HEK293 (cell line): ENCODE data around the gene S100B.

Source experiments
- CTCF ChIA-PET: fragments of 350-600 bp; formaldehyde crosslinking; extraction: SDS; loops from one replicate; lab custom pipeline; 2021; ENCODE audit warnings: antibody characterized with exemption; lab: Yijun Ruan, JAX
- POLR2A ChIA-PET: fragments of 300-600 bp; formaldehyde crosslinking; extraction: SDS; loops from one replicate; lab custom pipeline; 2020; ENCODE audit warnings: antibody characterized with exemption, inconsistent platforms; lab: Yijun Ruan, JAX
- H3K27ac ChIP-seq: fragments of 200-500 bp; sonication (Bioruptor generic); 2 replicates; pipeline ENCODE4 v1.5.1; 2014; ENCODE audit warnings: low read depth, low read length, control low read depth, inconsistent platforms; ENCODE audit errors: extremely low read depth
- H3K36me3 ChIP-seq, 2 experiments: fragments of 200-500 bp in 1 of 2; sonication (Bioruptor generic) in 1 of 2; 1 replicate in 1 of 2; 2 replicates in 1 of 2; pipeline ENCODE4 v1.5.1; 2014 to 2017; ENCODE audit warnings: inconsistent platforms in 2 of 2, low read length in 2 of 2; ENCODE audit not compliant: control insufficient read depth in 2 of 2, insufficient read depth in 1 of 2
- H3K4me1 ChIP-seq: fragments of 200-500 bp; sonication (Bioruptor generic); 2 replicates; pipeline ENCODE4 v1.5.1; 2014; ENCODE audit warnings: mild to moderate bottlenecking, low read length, inconsistent platforms; ENCODE audit not compliant: control insufficient read depth, insufficient read depth
- H3K4me3 ChIP-seq: 2 replicates; pipeline ENCODE4 v1.5.1; 2011; ENCODE audit warnings: low read depth, mild to moderate bottlenecking, control low read depth, low read length, moderate library complexity
- H3K9me3 ChIP-seq: fragments of 200-500 bp; sonication (Bioruptor generic); 2 replicates; pipeline ENCODE4 v1.5.1; 2014; ENCODE audit warnings: low read depth, low read length, inconsistent platforms; ENCODE audit not compliant: control insufficient read depth, insufficient read depth
- HOXA7 ChIP-seq: sonication (generic); formaldehyde crosslinking; IDR thresholded peaks from 2 replicates; pipeline ENCODE4 v1.8.1; 2022; ENCODE audit warnings: missing genetic modification reagents, borderline replicate concordance
- IKZF3 ChIP-seq: fragments of 450-650 bp; IDR thresholded peaks from 2 replicates; pipeline ENCODE4 v1.5.0; 2018; ENCODE audit warnings: missing biosample characterization, mild to moderate bottlenecking, missing genetic modification characterization, moderate library complexity
- KLF10 ChIP-seq: fragments of 450-650 bp; IDR thresholded peaks from 2 replicates; pipeline ENCODE4 v1.5.1; 2018; ENCODE audit warnings: missing biosample characterization, mild to moderate bottlenecking, missing genetic modification characterization
- KLF9 ChIP-seq: fragments of 450-650 bp; formaldehyde crosslinking; IDR thresholded peaks from 2 replicates; pipeline ENCODE4 v1.5.1; 2016; ENCODE audit warnings: missing biosample characterization, missing genetic modification characterization, low read depth
- WT1 ChIP-seq: fragments of 450-650 bp; formaldehyde crosslinking; IDR thresholded peaks from 2 replicates; pipeline ENCODE4 v1.5.1; 2016; ENCODE audit warnings: missing biosample characterization, missing genetic modification characterization
- ZFHX2 ChIP-seq: fragments of 450-650 bp; formaldehyde crosslinking; conservative IDR thresholded peaks from 2 replicates; pipeline ENCODE4 v1.5.1; 2016; ENCODE audit warnings: missing biosample characterization, missing genetic modification characterization
- ZNF10 ChIP-seq: fragments of 450-650 bp; formaldehyde crosslinking; IDR thresholded peaks from 2 replicates; pipeline ENCODE4 v1.5.1; 2017; ENCODE audit warnings: missing biosample characterization, missing genetic modification characterization
- ZNF19 ChIP-seq: fragments of 450-650 bp; formaldehyde crosslinking; IDR thresholded peaks from 2 replicates; pipeline ENCODE4; 2016; ENCODE audit warnings: missing biosample characterization, missing genetic modification characterization, low read depth
- ZNF202 ChIP-seq: fragments of 450-650 bp; formaldehyde crosslinking; IDR thresholded peaks from 2 replicates; pipeline ENCODE4 v1.5.1; 2016; ENCODE audit warnings: missing biosample characterization, missing genetic modification characterization, borderline replicate concordance
- ZNF23 ChIP-seq: fragments of 450-650 bp; formaldehyde crosslinking; IDR thresholded peaks from 2 replicates; pipeline ENCODE4 v1.5.1; 2016; ENCODE audit warnings: missing biosample characterization, missing genetic modification characterization, borderline replicate concordance
- ZNF350 ChIP-seq: fragments of 450-650 bp; formaldehyde crosslinking; IDR thresholded peaks from 2 replicates; pipeline ENCODE4 v1.5.0; 2017; ENCODE audit warnings: missing biosample characterization, mild to moderate bottlenecking, missing genetic modification characterization
- ZNF354C ChIP-seq: fragments of 450-650 bp; formaldehyde crosslinking; IDR thresholded peaks from 2 replicates; pipeline ENCODE4 v1.5.1; 2016; ENCODE audit warnings: missing biosample characterization, missing genetic modification characterization, low read depth, borderline replicate concordance
- ZNF37A ChIP-seq: fragments of 450-650 bp; IDR thresholded peaks from 2 replicates; pipeline ENCODE4 v1.5.1; 2018; ENCODE audit warnings: missing biosample characterization, missing genetic modification characterization
- ZNF416 ChIP-seq: fragments of 450-650 bp; formaldehyde crosslinking; IDR thresholded peaks from 2 replicates; pipeline ENCODE4 v1.5.1; 2016; ENCODE audit warnings: missing biosample characterization, missing genetic modification characterization
- ZNF596 ChIP-seq: fragments of 450-650 bp; IDR thresholded peaks from 2 replicates; pipeline ENCODE4 v1.5.0; 2018; ENCODE audit warnings: missing biosample characterization, mild to moderate bottlenecking, missing genetic modification characterization, moderate library complexity
- ZNF658 ChIP-seq: fragments of 450-650 bp; formaldehyde crosslinking; IDR thresholded peaks from 2 replicates; pipeline ENCODE4; 2016; ENCODE audit warnings: missing biosample characterization, missing genetic modification characterization
- ZNF76 ChIP-seq: fragments of 450-650 bp; formaldehyde crosslinking; IDR thresholded peaks from 2 replicates; pipeline ENCODE4; 2016; ENCODE audit warnings: low read depth, missing biosample characterization, missing genetic modification characterization, borderline replicate concordance
- ZNF792 ChIP-seq: fragments of 450-650 bp; formaldehyde crosslinking; IDR thresholded peaks from 2 replicates; pipeline ENCODE4 v1.5.1; 2016; ENCODE audit warnings: missing biosample characterization, missing genetic modification characterization
- TF ChIP-seq, protein P1 (sequence below): fragments of 450-650 bp; formaldehyde crosslinking; IDR thresholded peaks from 2 replicates; pipeline ENCODE4 v1.5.1; 2016; ENCODE audit warnings: missing biosample characterization, missing genetic modification characterization
- TF ChIP-seq, protein P2 (sequence below): fragments of 450-650 bp; formaldehyde crosslinking; IDR thresholded peaks from 2 replicates; pipeline ENCODE4 v1.5.1; 2016; ENCODE audit warnings: missing biosample characterization, missing genetic modification characterization
- TF ChIP-seq, protein P3 (sequence below): fragments of 450-650 bp; formaldehyde crosslinking; IDR thresholded peaks from 2 replicates; pipeline ENCODE4 v1.5.1; 2017; ENCODE audit warnings: missing biosample characterization, missing genetic modification characterization

Gene S100B

DNA sequence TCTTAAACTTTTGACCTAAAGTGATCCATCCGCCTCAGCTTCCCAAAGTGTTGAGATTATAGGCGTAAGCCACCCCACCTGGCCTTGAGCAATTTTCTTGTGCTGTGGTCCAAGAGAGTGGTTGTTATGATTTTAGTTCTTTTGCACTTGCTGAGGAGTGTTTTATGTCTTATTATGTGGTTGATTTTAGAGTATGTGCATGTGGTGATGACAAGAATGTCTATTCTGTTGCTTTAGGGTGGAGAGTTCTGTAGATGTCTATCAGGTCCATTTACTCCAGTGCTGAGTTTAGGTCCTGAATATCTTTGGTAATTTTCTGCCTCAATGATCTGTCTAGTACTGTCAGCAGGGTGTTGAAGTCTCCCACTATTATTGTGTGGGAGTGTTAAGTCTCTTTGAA is 11.2 kb upstream of the S100B start:
- POLR2A ChIA-PET = no interaction called here
- TF ChIP-seq, protein P1, sequence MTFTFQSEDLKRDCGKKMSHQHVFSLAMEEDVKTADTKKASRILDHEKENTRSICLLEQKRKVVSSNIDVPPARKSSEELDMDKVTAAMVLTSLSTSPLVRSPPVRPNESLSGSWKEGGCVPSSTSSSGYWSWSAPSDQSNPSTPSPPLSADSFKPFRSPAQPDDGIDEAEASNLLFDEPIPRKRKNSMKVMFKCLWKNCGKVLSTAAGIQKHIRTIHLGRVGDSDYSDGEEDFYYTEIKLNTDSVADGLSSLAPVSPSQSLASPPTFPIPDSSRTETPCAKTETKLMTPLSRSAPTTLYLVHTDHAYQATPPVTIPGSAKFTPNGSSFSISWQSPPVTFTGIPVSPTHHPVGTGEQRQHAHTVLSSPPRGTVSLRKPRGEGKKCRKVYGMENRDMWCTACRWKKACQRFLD (tag by site-specific recombination) = no peak
- TF ChIP-seq WT1 (tag by site-specific recombination) = no peak
- TF ChIP-seq ZNF350 = no peak

DNA sequence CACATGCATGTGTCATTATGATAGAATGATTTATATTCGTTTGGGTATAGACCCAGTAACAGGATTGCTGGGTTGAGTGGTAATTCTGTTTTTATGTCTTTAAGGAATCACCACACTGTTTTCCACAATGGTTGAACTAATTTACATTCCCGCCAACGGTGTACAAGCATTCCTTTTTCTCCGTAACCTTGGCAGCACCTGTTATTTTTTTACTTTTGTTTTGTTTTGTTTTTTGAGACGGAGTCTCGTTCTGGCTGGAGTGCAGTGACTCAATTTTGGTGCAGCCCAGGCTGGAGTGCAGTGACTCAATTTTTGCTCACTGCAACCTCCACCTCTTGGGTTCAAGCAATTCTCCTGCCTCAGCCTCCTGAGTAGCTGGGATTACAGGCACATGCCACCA is 8.5 kb upstream of the S100B start:
- no peaks in the 10 kb centered on the region for H3K4me1 ChIP-seq
- no peak overlapping the region for H3K4me3 ChIP-seq
- CTCF ChIA-PET = interaction anchor here (0.6 kb wide), 1 partner anchor 28 kb away, joined by 3 read pairs; no protein-coding TSS in a partner anchor
- no peaks in the 10 kb centered on the region for H3K9me3 ChIP-seq
- no peak overlapping the region for H3K27ac ChIP-seq
- no peaks in the 10 kb centered on the region for H3K36me3 ChIP-seq
- no peak for TF ChIP-seq ZNF792 (tag by site-specific recombination)
- TF ChIP-seq ZNF19 (tag by site-specific recombination) = no peak
- no peak for TF ChIP-seq KLF9 (tag by site-specific recombination)
- no peak for TF ChIP-seq ZNF202 (tag by site-specific recombination)
- no peak for TF ChIP-seq KLF10 (tag by site-specific recombination)
- TF ChIP-seq ZFHX2 = no peak
- TF ChIP-seq ZNF37A (tag by site-specific recombination) = no peak
- TF ChIP-seq ZNF10 = no peak
- TF ChIP-seq, protein P2, sequence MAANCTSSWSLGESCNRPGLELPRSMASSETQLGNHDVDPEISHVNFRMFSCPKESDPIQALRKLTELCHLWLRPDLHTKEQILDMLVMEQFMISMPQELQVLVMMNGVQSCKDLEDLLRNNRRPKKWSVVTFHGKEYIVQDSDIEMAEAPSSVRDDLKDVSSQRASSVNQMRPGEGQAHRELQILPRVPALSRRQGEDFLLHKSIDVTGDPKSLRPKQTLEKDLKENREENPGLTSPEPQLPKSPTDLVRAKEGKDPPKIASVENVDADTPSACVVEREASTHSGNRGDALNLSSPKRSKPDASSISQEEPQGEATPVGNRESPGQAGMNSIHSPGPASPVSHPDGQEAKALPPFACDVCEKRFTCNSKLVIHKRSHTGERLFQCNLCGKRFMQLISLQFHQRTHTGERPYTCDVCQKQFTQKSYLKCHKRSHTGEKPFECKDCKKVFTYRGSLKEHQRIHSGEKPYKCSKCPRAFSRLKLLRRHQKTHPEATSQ (tag by site-specific recombination) = no peak
- TF ChIP-seq, protein P3, sequence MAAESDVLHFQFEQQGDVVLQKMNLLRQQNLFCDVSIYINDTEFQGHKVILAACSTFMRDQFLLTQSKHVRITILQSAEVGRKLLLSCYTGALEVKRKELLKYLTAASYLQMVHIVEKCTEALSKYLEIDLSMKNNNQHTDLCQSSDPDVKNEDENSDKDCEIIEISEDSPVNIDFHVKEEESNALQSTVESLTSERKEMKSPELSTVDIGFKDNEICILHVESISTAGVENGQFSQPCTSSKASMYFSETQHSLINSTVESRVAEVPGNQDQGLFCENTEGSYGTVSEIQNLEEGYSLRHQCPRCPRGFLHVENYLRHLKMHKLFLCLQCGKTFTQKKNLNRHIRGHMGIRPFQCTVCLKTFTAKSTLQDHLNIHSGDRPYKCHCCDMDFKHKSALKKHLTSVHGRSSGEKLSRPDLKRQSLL (tag by site-specific recombination) = no peak
- TF ChIP-seq ZNF596 (tag by site-specific recombination) = no peak
- no peak for TF ChIP-seq ZNF354C (tag by site-specific recombination)
- no peak for TF ChIP-seq HOXA7 (CRISPR knock-in tag)
- no peak for TF ChIP-seq ZNF23
- no peak for TF ChIP-seq IKZF3 (tag by site-specific recombination)
- TF ChIP-seq ZNF76 (tag by site-specific recombination) = no peak
- no peak for TF ChIP-seq ZNF658 (tag by site-specific recombination)
- TF ChIP-seq ZNF416 (tag by site-specific recombination) = no peak
- TF ChIP-seq WT1 (tag by site-specific recombination) = no peak
- POLR2A ChIA-PET = no interaction called here

More for the DNA sequence above, 11.2 kb upstream of the S100B start:
- Histone ChIP-seq H3K9me3 (no peaks in the 10 kb centered on the region), H3K27ac (no peak overlapping the region), H3K36me3 (no peaks in the 10 kb centered on the region), H3K4me1 (no peaks in the 10 kb centered on the region), H3K4me3 (no peak overlapping the region)
- CTCF ChIA-PET = no interaction called here
